Measurements from ENCODE around the gene FGF11. TPM values are rescaled to one million over a fixed set of nuclear protein-coding genes. Genes with fewer than 3 reads are reported as not detected.

FGF11 gene
- total RNA-seq: 0.54 TPM

- DNase-seq (ENCODE audit: low read depth in 2 of 3, low spot score in 2 of 3): no peak
These were observed at the start of gene FGF11 for GRCh38 chr17:7439462-7440112. TSS of gene FGF11 (plus strand) at chr17:7439512. CDS start at chr17:7439621, 109 bp downstream.

- DNase-seq (ENCODE audit: low read depth in 2 of 3, low spot score in 2 of 3): no peak
These were observed 49.1 kb upstream of the FGF11 start for GRCh38 chr17:7389924-7390910.

GRCh38 chr17:7391307-7391706, 48.0 kb upstream of the FGF11 start:
- no peak for DNase-seq (ENCODE audit: low read depth in 2 of 3, low spot score in 2 of 3)

GRCh38 chr17:7392696-7393612, 46.4 kb upstream of the FGF11 start:
- no peak for DNase-seq (ENCODE audit: low read depth in 2 of 3, low spot score in 2 of 3)

- DNase-seq (ENCODE audit: low read depth in 2 of 3, low spot score in 2 of 3): peak in 2 of 3 donors; percentile 58 to 64
These were observed 45.5 kb upstream of the FGF11 start for GRCh38 chr17:7393613-7394451.

- DNase-seq (ENCODE audit: low read depth in 2 of 3, low spot score in 2 of 3): peak; percentile 60 to 78 (median 76)
These were observed 44.7 kb upstream of the FGF11 start, which contains the start of gene PLSCR3 for GRCh38 chr17:7394452-7395191. TSS of gene PLSCR3 (minus strand) at chr17:7394525. CDS start at chr17:7394110, 415 bp downstream.

GRCh38 chr17:7396147-7396546, 43.2 kb upstream of the FGF11 start:
- no peak for DNase-seq (ENCODE audit: low read depth in 2 of 3, low spot score in 2 of 3)

- no peak for DNase-seq (ENCODE audit: low read depth in 2 of 3, low spot score in 2 of 3)
These were observed 40.7 kb upstream of the FGF11 start for GRCh38 chr17:7398612-7399011.

- peak in 1 of 3 donors; percentile 35 for DNase-seq (ENCODE audit: low read depth in 2 of 3, low spot score in 2 of 3)
These were observed 36.1 kb upstream of the FGF11 start for GRCh38 chr17:7403043-7403726.

- DNase-seq (ENCODE audit: low read depth in 2 of 3, low spot score in 2 of 3): no peak
These were observed 35.7 kb upstream of the FGF11 start for GRCh38 chr17:7403727-7403976.

- DNase-seq (ENCODE audit: low read depth in 2 of 3, low spot score in 2 of 3): peak; percentile 93 to 99 (median 98)
These were observed 35.2 kb upstream of the FGF11 start, which contains the start of gene TMEM256 for GRCh38 chr17:7403977-7404736. TSS of gene TMEM256 (minus strand) at chr17:7404097. CDS start at chr17:7404084, 13 bp downstream.

GRCh38 chr17:7404737-7405349, 34.5 kb upstream of the FGF11 start:
- no peak for DNase-seq (ENCODE audit: low read depth in 2 of 3, low spot score in 2 of 3)

- no peak for DNase-seq (ENCODE audit: low read depth in 2 of 3, low spot score in 2 of 3)
These were observed 33.7 kb upstream of the FGF11 start for GRCh38 chr17:7405350-7406234.

GRCh38 chr17:7406235-7406825, 33.0 kb upstream of the FGF11 start:
- no peak for DNase-seq (ENCODE audit: low read depth in 2 of 3, low spot score in 2 of 3)

GRCh38 chr17:7407082-7407481, 32.2 kb upstream of the FGF11 start:
- DNase-seq (ENCODE audit: low read depth in 2 of 3, low spot score in 2 of 3): no peak

Data from hematopoietic multipotent progenitor cell (in vitro differentiated cells).